Mesendoderm (in vitro differentiated cells): ENCODE measurements around the gene NADK2.
"Not testable (repeated sequence)": the region's sequence is repeated elsewhere in the genome, so short reads cannot be mapped to it uniquely, and the experiment has no call there.

Source experiments
- DNase-seq: peaks from one replicate; pipeline ENCODE4 v3.0.0; 2013
- H2AK5ac ChIP-seq: 2 replicates; pipeline ENCODE4 v1.6.1; 2013; ENCODE audit warnings: low read length, inconsistent platforms
- H2BK120ac ChIP-seq: 2 replicates; pipeline ENCODE4 v1.6.1; 2013; ENCODE audit warnings: low read depth, mild to moderate bottlenecking, low read length, moderate library complexity, mixed read lengths
- H2BK15ac ChIP-seq: replicated peaks from 2 replicates; pipeline ENCODE4 v1.6.1; 2013; ENCODE audit warnings: low read depth, mild to moderate bottlenecking, moderate library complexity
- H2BK5ac ChIP-seq: 2 replicates; pipeline ENCODE4 v1.6.1; 2013; ENCODE audit warnings: low read length, inconsistent platforms
- H3K18ac ChIP-seq: 2 replicates; pipeline ENCODE4 v1.6.1; 2013; ENCODE audit warnings: mild to moderate bottlenecking, low read length, mixed read lengths
- H3K23ac ChIP-seq: one replicate; pipeline ENCODE4 v1.6.1; 2013; ENCODE audit warnings: low read length
- H3K27ac ChIP-seq: 2 replicates; pipeline ENCODE4 v1.5.1; 2013; ENCODE audit warnings: low read depth, mild to moderate bottlenecking, inconsistent platforms, low read length, moderate library complexity
- H3K27me3 ChIP-seq: 2 replicates; pipeline ENCODE4 v1.6.1; 2013; ENCODE audit warnings: low read length, control low read depth, mild to moderate bottlenecking, inconsistent platforms; ENCODE audit not compliant: insufficient read depth, poor library complexity
- H3K36me3 ChIP-seq: 2 replicates; pipeline ENCODE4 v1.6.1; 2013; ENCODE audit warnings: low read length, inconsistent platforms; ENCODE audit not compliant: control insufficient read depth, insufficient read depth
- H3K4ac ChIP-seq: one replicate; pipeline ENCODE4 v1.6.1; 2013; ENCODE audit warnings: low read depth, mild to moderate bottlenecking, low read length, moderate library complexity
- H3K4me1 ChIP-seq: 2 replicates; pipeline ENCODE4 v1.6.1; 2013; ENCODE audit warnings: low read depth, low read length, inconsistent platforms; ENCODE audit not compliant: control insufficient read depth
- H3K4me2 ChIP-seq: 2 replicates; pipeline ENCODE4 v1.6.1; 2013; ENCODE audit warnings: low read length
- H3K4me3 ChIP-seq: 2 replicates; pipeline ENCODE4 v1.5.1; 2013; ENCODE audit warnings: mild to moderate bottlenecking, low read length
- H3K56ac ChIP-seq: one replicate; pipeline ENCODE4 v1.6.1; 2013; ENCODE audit warnings: low read length
- H3K79me1 ChIP-seq: 2 replicates; pipeline ENCODE4 v1.6.1; 2013; ENCODE audit warnings: low read length, inconsistent platforms
- H3K79me2 ChIP-seq: 2 replicates; pipeline ENCODE4 v1.6.1; 2013; ENCODE audit warnings: mild to moderate bottlenecking, low read length; ENCODE audit not compliant: control insufficient read depth, insufficient read depth
- H3K9ac ChIP-seq: 2 replicates; pipeline ENCODE4 v1.6.1; 2013; ENCODE audit warnings: low read length, inconsistent platforms
- H4K5ac ChIP-seq: one replicate; pipeline ENCODE4 v1.6.1; 2013; ENCODE audit warnings: low read length
- H4K8ac ChIP-seq: one replicate; pipeline ENCODE4 v1.6.1; 2013; ENCODE audit warnings: low read depth, mild to moderate bottlenecking, control low read depth, low read length, moderate library complexity
- WGBS: extraction: QIAGEN DNeasy Blood & Tissue Kit; methylation state at CpG from one replicate; pipeline ENCODE4 v1.1.7; 2013; ENCODE audit warnings: low lambda C conversion rate, missing lambda C conversion rate; ENCODE audit not compliant: insufficient coverage; ENCODE audit errors: extremely low coverage; 5-methylcytosine and 5-hydroxymethylcytosine counted together

Gene NADK2

GRCh38 chr5:36198783-36199182, 42.9 kb downstream of the NADK2 start:
- H4K8ac ChIP-seq, H3K36me3 ChIP-seq, H3K4me2 ChIP-seq, H2BK15ac ChIP-seq, H3K27ac ChIP-seq, H3K79me2 ChIP-seq, H3K56ac ChIP-seq, H2BK5ac ChIP-seq, H4K5ac ChIP-seq, DNase-seq, H3K18ac ChIP-seq, H2BK120ac ChIP-seq, H3K4me3 ChIP-seq, H3K4ac ChIP-seq, H3K23ac ChIP-seq, H3K4me1 ChIP-seq, H3K27me3 ChIP-seq, H3K79me1 ChIP-seq, H2AK5ac ChIP-seq, H3K9ac ChIP-seq: not testable (repeated sequence)
- WGBS: no CpG with 5 or more reads among the region's 3 CpGs

- H3K27me3 ChIP-seq: no peaks in the 10 kb centered on the region
- no peaks in the 10 kb centered on the region for H3K4me1 ChIP-seq
- no peak overlapping the region for H3K4me3 ChIP-seq
- no peaks in the 10 kb centered on the region for H3K79me1 ChIP-seq
- H3K36me3 ChIP-seq: no peaks in the 10 kb centered on the region
- no peak overlapping the region for H2BK5ac ChIP-seq
- no peak overlapping the region for H3K23ac ChIP-seq
- H4K8ac ChIP-seq: no peak overlapping the region
- no peak overlapping the region for H4K5ac ChIP-seq
- H3K4me2 ChIP-seq: no peak overlapping the region
- no peak for DNase-seq
- no peak overlapping the region for H2BK120ac ChIP-seq
- no peak overlapping the region for H3K56ac ChIP-seq
- no peaks in the 10 kb centered on the region for H3K79me2 ChIP-seq
- H3K27ac ChIP-seq: no peak overlapping the region
- H3K18ac ChIP-seq: no peak overlapping the region
- H2AK5ac ChIP-seq: no peak overlapping the region
- H2BK15ac ChIP-seq: no peak overlapping the region
- H3K9ac ChIP-seq: no peak overlapping the region
- no peak overlapping the region for H3K4ac ChIP-seq
These were observed 43.4 kb downstream of the NADK2 start for GRCh38 chr5:36198281-36198680.

- no peak overlapping the region for H3K4ac ChIP-seq
These were observed 48.0 kb downstream of the NADK2 start for GRCh38 chr5:36193746-36194145.

DNA sequence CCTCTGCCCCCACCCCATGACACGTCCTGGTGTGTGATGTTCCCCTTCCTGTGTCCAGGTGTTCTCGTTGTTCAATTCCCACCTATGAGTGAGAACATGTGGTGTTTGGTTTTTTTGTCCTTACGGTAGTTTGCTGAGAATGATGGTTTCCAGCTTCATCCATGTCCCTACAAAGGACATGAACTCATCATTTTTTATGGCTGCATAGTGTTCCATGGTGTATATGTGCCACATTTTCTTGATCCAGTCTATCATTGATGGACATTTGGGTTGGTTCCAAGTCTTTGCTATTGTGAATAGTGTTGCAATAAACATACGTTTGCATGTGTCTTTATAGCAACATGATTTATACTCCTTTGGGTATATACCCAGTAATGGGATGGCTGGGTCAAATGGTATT, 57.3 kb downstream of the NADK2 start:
- not testable (repeated sequence) for H3K27ac ChIP-seq, H2BK15ac ChIP-seq, H3K4me2 ChIP-seq, DNase-seq, H3K36me3 ChIP-seq, H4K5ac ChIP-seq, H3K4ac ChIP-seq, H3K56ac ChIP-seq, H4K8ac ChIP-seq, H3K79me2 ChIP-seq, H3K79me1 ChIP-seq, H2BK120ac ChIP-seq, H3K23ac ChIP-seq, H2BK5ac ChIP-seq, H3K9ac ChIP-seq, H3K27me3 ChIP-seq, H3K4me3 ChIP-seq, H3K4me1 ChIP-seq, H2AK5ac ChIP-seq, H3K18ac ChIP-seq
- no CpG with 5 or more reads among the region's 4 CpGs for WGBS

More at GRCh38 chr5:36193746-36194145, 48.0 kb downstream of the NADK2 start:
- no peaks in the 10 kb centered on the region for H3K79me1 ChIP-seq
- H3K79me2 ChIP-seq: no peaks in the 10 kb centered on the region
- H2BK15ac ChIP-seq: no peak overlapping the region
- H3K4me3 ChIP-seq: no peak overlapping the region
- no peak overlapping the region for H4K8ac ChIP-seq
- H3K27me3 ChIP-seq: no peaks in the 10 kb centered on the region
- H3K18ac ChIP-seq: no peak overlapping the region
- H3K4me2 ChIP-seq: no peak overlapping the region
- no peak overlapping the region for H2AK5ac ChIP-seq
- H3K9ac ChIP-seq: no peak overlapping the region
- WGBS: no CpG with 5 or more reads among the region's 5 CpGs
- H3K23ac ChIP-seq: no peak overlapping the region
- H3K56ac ChIP-seq: no peak overlapping the region
- H4K5ac ChIP-seq: no peak overlapping the region
- H3K4me1 ChIP-seq: no peaks in the 10 kb centered on the region
- H3K36me3 ChIP-seq: peaks cover 2% of the 10 kb centered on the region
- H2BK5ac ChIP-seq: no peak overlapping the region
- no peak overlapping the region for H3K27ac ChIP-seq
- DNase-seq: no peak
- H2BK120ac ChIP-seq: no peak overlapping the region

- no peak overlapping the region for H3K27ac ChIP-seq
- no peak overlapping the region for H3K4me2 ChIP-seq
- H3K79me2 ChIP-seq: no peaks in the 10 kb centered on the region
- no peak overlapping the region for H4K5ac ChIP-seq
- no peak overlapping the region for H3K18ac ChIP-seq
- H4K8ac ChIP-seq: no peak overlapping the region
- H3K4ac ChIP-seq: no peak overlapping the region
- no peak overlapping the region for H2BK120ac ChIP-seq
- H3K56ac ChIP-seq: no peak overlapping the region
- no peak overlapping the region for H3K4me3 ChIP-seq
- no peaks in the 10 kb centered on the region for H3K27me3 ChIP-seq
- no peak overlapping the region for H3K9ac ChIP-seq
- no peak overlapping the region for H2BK5ac ChIP-seq
- WGBS: no CpG with 5 or more reads among the region's 2 CpGs
- H2AK5ac ChIP-seq: no peak overlapping the region
- H2BK15ac ChIP-seq: no peak overlapping the region
- no peaks in the 10 kb centered on the region for H3K4me1 ChIP-seq
- H3K23ac ChIP-seq: no peak overlapping the region
- H3K36me3 ChIP-seq: no peaks in the 10 kb centered on the region
- H3K79me1 ChIP-seq: no peaks in the 10 kb centered on the region
- no peak for DNase-seq
These were observed 60.0 kb downstream of the NADK2 start for GRCh38 chr5:36181774-36182173.

- WGBS: no CpG with 5 or more reads among the region's 2 CpGs
- no peak overlapping the region for H3K4ac ChIP-seq
- H3K18ac ChIP-seq: no peak overlapping the region
- no peaks in the 10 kb centered on the region for H3K36me3 ChIP-seq
- H3K4me3 ChIP-seq: no peak overlapping the region
- no peak overlapping the region for H3K4me2 ChIP-seq
- no peaks in the 10 kb centered on the region for H3K27me3 ChIP-seq
- no peak overlapping the region for H3K56ac ChIP-seq
- no peak overlapping the region for H4K8ac ChIP-seq
- DNase-seq: no peak
- no peak overlapping the region for H3K27ac ChIP-seq
- no peak overlapping the region for H2AK5ac ChIP-seq
- H2BK15ac ChIP-seq: no peak overlapping the region
- no peak overlapping the region for H4K5ac ChIP-seq
- no peak overlapping the region for H2BK120ac ChIP-seq
- H2BK5ac ChIP-seq: no peak overlapping the region
- H3K4me1 ChIP-seq: no peaks in the 10 kb centered on the region
- H3K9ac ChIP-seq: no peak overlapping the region
- H3K79me1 ChIP-seq: no peaks in the 10 kb centered on the region
- no peaks in the 10 kb centered on the region for H3K79me2 ChIP-seq
- H3K23ac ChIP-seq: no peak overlapping the region
These were observed 61.0 kb downstream of the NADK2 start for GRCh38 chr5:36180556-36181350.
